Body of pancreas (tissue), 4 donors: Measurements from ENCODE around the gene CEP43.

Experiments used
- CTCF ChIP-seq, 7 experiments: fragments of 450-650 bp in 4 of 7; fragments of 200-600 bp in 3 of 7; sonication (generic) in 3 of 7; IDR thresholded peaks; one replicate each; pipeline ENCODE4 v1.5.1; 2016 to 2019; ENCODE audit warnings: antibody characterized with exemption in 7 of 7
- POLR2A ChIP-seq, 3 donors: fragments of 450-650 bp; IDR thresholded peaks; one replicate each; pipeline ENCODE4 v1.6.1; 2016; ENCODE audit warnings: antibody characterized with exemption in 3 of 3, mild to moderate bottlenecking in 2 of 3

GRCh38 chr6:166989427-166990032 is 9.7 kb upstream of the CEP43 start:
- TF ChIP-seq CTCF (IDR thresholded peaks at IDR 0.05) (peak; percentile 17 to 59 (median 47)), POLR2A (IDR thresholded peaks at IDR 0.05) (no peak)
